SK-N-SH treated with all-trans-retinoic acid at 6 μM for 48 hours (cell line): Measurements from ENCODE around the gene NTMT1.

Source experiments
- ATAC-seq: fragments of 200-7000 bp; cut with Tn5 transposase; 3 replicates; pipeline ENCODE4 v1.9.1; 2020; ENCODE audit warnings: mild to moderate bottlenecking, moderate library complexity
- ARNTL ChIP-seq: fragments of 450-650 bp; formaldehyde crosslinking; IDR thresholded peaks from 2 replicates; pipeline ENCODE4 v1.5.0; 2020; ENCODE audit warnings: low read depth, mild to moderate bottlenecking, moderate library complexity, borderline replicate concordance
- BACH2 ChIP-seq: fragments of 250-450 bp; sonication (Bioruptor Pico); IDR thresholded peaks from 2 replicates; pipeline ENCODE4 v1.9.0; 2021; ENCODE audit warnings: mild to moderate bottlenecking, borderline replicate concordance
- CSDC2 ChIP-seq: fragments of 250-450 bp; sonication (Bioruptor Pico); IDR thresholded peaks from 2 replicates; pipeline ENCODE4 v1.5.0; 2020; ENCODE audit warnings: mild to moderate bottlenecking, moderate library complexity
- CSRNP3 ChIP-seq: fragments of 250-450 bp; sonication (Bioruptor Pico); IDR thresholded peaks from 2 replicates; pipeline ENCODE4 v1.5.1; 2021; ENCODE audit warnings: mild to moderate bottlenecking, moderate library complexity
- GLIS3 ChIP-seq: fragments of 250-450 bp; sonication (Bioruptor Pico); IDR thresholded peaks from 2 replicates; pipeline ENCODE4 v1.5.0; 2020; ENCODE audit warnings: mild to moderate bottlenecking, moderate library complexity
- OSR1 ChIP-seq: fragments of 250-450 bp; sonication (Bioruptor Pico); IDR thresholded peaks from 2 replicates; pipeline ENCODE4 v1.8.0; 2022; ENCODE audit warnings: moderate library complexity, mild to moderate bottlenecking, inconsistent platforms
- PPARA ChIP-seq: fragments of 250-450 bp; sonication (Bioruptor Pico); IDR thresholded peaks from 2 replicates; pipeline ENCODE4 v1.5.0; 2020; ENCODE audit warnings: mild to moderate bottlenecking, borderline replicate concordance
- RARB ChIP-seq: fragments of 250-450 bp; sonication (Bioruptor Pico); IDR thresholded peaks from 2 replicates; pipeline ENCODE4 v1.8.0; 2021; ENCODE audit warnings: mild to moderate bottlenecking, moderate library complexity
- SNAI2 ChIP-seq: fragments of 250-450 bp; sonication (Bioruptor Pico); IDR thresholded peaks from 2 replicates; pipeline ENCODE4 v1.5.0; 2020; ENCODE audit warnings: mild to moderate bottlenecking, moderate library complexity
- TCF4 ChIP-seq: fragments of 250-450 bp; sonication (Bioruptor Pico); IDR thresholded peaks from 2 replicates; pipeline ENCODE4 v1.8.0; 2021; ENCODE audit warnings: mild to moderate bottlenecking, moderate library complexity, borderline replicate concordance
- TOX ChIP-seq: fragments of 250-450 bp; sonication (Bioruptor Pico); IDR thresholded peaks from 2 replicates; pipeline ENCODE4 v1.8.0; 2021; ENCODE audit warnings: mild to moderate bottlenecking, moderate library complexity, borderline replicate concordance
- TSHZ2 ChIP-seq: fragments of 250-450 bp; sonication (Bioruptor Pico); IDR thresholded peaks from 2 replicates; pipeline ENCODE4 v1.5.0; 2020; ENCODE audit warnings: mild to moderate bottlenecking, moderate library complexity
- ZC3H10 ChIP-seq: fragments of 250-450 bp; sonication (Bioruptor Pico); IDR thresholded peaks from 2 replicates; pipeline ENCODE4 v1.5.1; 2021; ENCODE audit warnings: mild to moderate bottlenecking, moderate library complexity
- ZFP3 ChIP-seq: fragments of 250-450 bp; sonication (Bioruptor Pico); IDR thresholded peaks from 2 replicates; pipeline ENCODE4 v1.5.0; 2020; ENCODE audit warnings: mild to moderate bottlenecking, moderate library complexity
- ZFP30 ChIP-seq: fragments of 450-650 bp; formaldehyde crosslinking; IDR thresholded peaks from 2 replicates; pipeline ENCODE4 v1.5.0; 2022; ENCODE audit warnings: mild to moderate bottlenecking, moderate library complexity
- ZNF565 ChIP-seq: fragments of 450-650 bp; formaldehyde crosslinking; conservative IDR thresholded peaks from 2 replicates; pipeline ENCODE4 v1.5.0; 2020; ENCODE audit warnings: low read depth, mild to moderate bottlenecking, moderate library complexity
- ZNF70 ChIP-seq: fragments of 450-650 bp; formaldehyde crosslinking; IDR thresholded peaks from 2 replicates; pipeline ENCODE4 v1.5.0; 2020; ENCODE audit warnings: mild to moderate bottlenecking, moderate library complexity
- TF ChIP-seq, protein P1 (sequence below): fragments of 250-450 bp; sonication (Bioruptor Pico); IDR thresholded peaks from 2 replicates; pipeline ENCODE4 v1.8.0; 2020; ENCODE audit warnings: mild to moderate bottlenecking, moderate library complexity, borderline replicate concordance
- TF ChIP-seq, protein P2 (sequence below): fragments of 250-450 bp; sonication (Bioruptor Pico); IDR thresholded peaks from 2 replicates; pipeline ENCODE4 v1.8.0; 2021; ENCODE audit warnings: low read depth, mild to moderate bottlenecking, moderate library complexity, borderline replicate concordance

The NTMT1 gene

GRCh38 chr9:129595311-129595741, 30.6 kb upstream of the NTMT1 start:
- no peak for ATAC-seq
- TF ChIP-seq ZNF565 (CRISPR knock-in tag) (no peak), SNAI2 (CRISPR knock-in tag) (no peak), CSDC2 (CRISPR knock-in tag) (no peak), GLIS3 (CRISPR knock-in tag) (no peak), ZNF70 (no peak), PPARA (CRISPR knock-in tag) (no peak)
- TF ChIP-seq, protein P1, sequence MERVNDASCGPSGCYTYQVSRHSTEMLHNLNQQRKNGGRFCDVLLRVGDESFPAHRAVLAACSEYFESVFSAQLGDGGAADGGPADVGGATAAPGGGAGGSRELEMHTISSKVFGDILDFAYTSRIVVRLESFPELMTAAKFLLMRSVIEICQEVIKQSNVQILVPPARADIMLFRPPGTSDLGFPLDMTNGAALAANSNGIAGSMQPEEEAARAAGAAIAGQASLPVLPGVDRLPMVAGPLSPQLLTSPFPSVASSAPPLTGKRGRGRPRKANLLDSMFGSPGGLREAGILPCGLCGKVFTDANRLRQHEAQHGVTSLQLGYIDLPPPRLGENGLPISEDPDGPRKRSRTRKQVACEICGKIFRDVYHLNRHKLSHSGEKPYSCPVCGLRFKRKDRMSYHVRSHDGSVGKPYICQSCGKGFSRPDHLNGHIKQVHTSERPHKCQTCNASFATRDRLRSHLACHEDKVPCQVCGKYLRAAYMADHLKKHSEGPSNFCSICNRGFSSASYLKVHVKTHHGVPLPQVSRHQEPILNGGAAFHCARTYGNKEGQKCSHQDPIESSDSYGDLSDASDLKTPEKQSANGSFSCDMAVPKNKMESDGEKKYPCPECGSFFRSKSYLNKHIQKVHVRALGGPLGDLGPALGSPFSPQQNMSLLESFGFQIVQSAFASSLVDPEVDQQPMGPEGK (CRISPR knock-in tag): no peak
- TF ChIP-seq, protein P2, sequence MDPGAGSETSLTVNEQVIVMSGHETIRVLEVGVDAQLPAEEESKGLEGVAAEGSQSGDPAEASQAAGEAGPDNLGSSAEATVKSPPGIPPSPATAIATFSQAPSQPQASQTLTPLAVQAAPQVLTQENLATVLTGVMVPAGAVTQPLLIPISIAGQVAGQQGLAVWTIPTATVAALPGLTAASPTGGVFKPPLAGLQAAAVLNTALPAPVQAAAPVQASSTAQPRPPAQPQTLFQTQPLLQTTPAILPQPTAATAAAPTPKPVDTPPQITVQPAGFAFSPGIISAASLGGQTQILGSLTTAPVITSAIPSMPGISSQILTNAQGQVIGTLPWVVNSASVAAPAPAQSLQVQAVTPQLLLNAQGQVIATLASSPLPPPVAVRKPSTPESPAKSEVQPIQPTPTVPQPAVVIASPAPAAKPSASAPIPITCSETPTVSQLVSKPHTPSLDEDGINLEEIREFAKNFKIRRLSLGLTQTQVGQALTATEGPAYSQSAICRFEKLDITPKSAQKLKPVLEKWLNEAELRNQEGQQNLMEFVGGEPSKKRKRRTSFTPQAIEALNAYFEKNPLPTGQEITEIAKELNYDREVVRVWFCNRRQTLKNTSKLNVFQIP (CRISPR knock-in tag): no peak

- no peak for TF ChIP-seq RARB (CRISPR knock-in tag)
- TF ChIP-seq SNAI2 (CRISPR knock-in tag): no peak
- TF ChIP-seq BACH2 (CRISPR knock-in tag): no peak
- no peak for TF ChIP-seq TCF4 (CRISPR knock-in tag)
- no peak for TF ChIP-seq GLIS3 (CRISPR knock-in tag)
- no peak for TF ChIP-seq ZFP3 (CRISPR knock-in tag)
- TF ChIP-seq, protein P1 (CRISPR knock-in tag): no peak
- TF ChIP-seq, protein P2 (CRISPR knock-in tag): no peak
- ATAC-seq: no peak
Measured at GRCh38 chr9:129595903-129596540, 29.9 kb upstream of the NTMT1 start.

DNA sequence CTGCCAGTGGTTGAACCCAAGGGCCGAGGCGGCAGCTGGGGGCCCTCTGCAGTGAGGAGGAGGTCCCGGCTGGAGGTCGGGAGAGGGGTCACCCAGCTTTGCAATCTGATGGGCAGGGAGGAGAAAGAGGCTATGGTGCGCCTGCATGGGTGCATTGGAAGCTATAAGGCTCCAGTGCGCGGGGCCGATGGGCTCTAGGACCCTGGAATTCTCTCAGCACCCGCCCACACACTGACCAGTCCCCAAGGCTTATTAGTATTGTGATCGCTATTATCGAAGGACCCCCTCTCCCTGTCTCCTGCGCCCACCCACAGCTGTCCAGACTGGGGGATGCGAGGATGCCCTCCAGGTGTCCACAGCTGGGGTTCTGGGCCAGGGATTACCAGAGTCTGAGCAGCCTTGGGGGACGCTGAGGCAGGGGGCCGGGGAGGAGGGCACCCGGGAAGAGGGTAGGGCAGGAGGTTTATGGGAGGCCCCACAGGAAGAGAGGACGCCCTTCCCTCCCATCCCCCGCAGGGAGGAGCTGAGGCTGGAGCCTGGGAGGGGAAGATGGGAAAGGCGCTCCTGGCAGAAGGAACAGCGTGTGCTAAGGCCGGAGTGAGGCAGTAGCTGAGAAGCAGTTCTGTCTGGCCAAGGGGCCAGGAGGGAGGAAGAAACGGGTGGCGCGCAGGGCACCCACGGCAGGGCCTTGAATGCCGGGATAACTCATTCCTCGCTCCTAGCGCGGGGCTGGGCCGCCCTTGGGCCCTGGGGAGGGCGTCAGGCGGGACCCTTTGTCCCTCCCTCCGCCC, 29.2 kb upstream of the NTMT1 start:
- ATAC-seq: peak; percentile 65
- no peak for TF ChIP-seq OSR1 (CRISPR knock-in tag)
- TF ChIP-seq ZFP3 (CRISPR knock-in tag): peak; percentile 54; the same call in 1 of the 2 replicates

DNA sequence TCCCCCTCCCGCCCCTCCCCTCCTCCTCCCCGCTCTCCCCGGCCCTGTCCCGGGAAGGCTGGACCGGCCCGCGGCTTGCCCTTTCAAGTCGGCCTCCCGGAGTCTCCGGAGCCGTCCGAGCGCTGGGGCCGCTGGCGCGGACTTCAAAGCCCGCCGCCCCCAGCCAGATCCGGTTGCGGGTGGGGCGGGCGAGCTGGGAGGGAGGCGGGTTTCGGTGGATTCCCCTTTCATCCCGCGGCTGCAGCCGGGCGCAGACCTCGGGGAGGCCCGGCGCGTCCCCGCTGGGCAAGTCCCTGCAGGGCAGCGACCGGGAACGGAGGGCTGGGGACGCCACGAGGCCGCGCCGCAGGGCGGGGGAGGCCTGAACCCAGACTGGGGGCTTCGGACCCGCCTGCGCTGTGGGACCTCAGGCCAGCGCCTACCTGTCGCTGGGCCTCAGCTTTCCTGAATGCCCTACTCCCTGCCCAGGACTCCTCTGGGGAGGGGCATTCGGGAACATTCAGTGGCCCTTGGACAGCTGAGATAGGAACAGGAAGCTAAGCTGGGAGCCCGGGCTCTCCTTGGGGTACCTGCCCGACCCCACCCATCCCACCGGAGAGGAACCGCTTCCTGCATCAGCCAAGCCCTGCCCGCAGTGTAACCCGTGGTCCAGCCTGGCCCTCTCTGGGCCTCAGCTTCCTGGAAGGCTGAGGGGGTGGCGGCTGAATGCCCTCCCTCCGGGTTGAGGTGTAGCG, 28.4 kb upstream of the NTMT1 start:
- peak; percentile 49 for ATAC-seq
- TF ChIP-seq TOX (CRISPR knock-in tag) (no peak), SNAI2 (CRISPR knock-in tag) (no peak), BACH2 (CRISPR knock-in tag) (no peak), ZFP3 (CRISPR knock-in tag) (no peak), ZFP30 (no peak), CSRNP3 (CRISPR knock-in tag) (no peak), RARB (CRISPR knock-in tag) (no peak), ARNTL (CRISPR knock-in tag) (no peak), TSHZ2 (CRISPR knock-in tag) (no peak), GLIS3 (CRISPR knock-in tag) (no peak), ZC3H10 (no peak)
- TF ChIP-seq, protein P2 (CRISPR knock-in tag): no peak
